GM19035 (cell line): Measurements from ENCODE around the gene TMEM239.
"Not testable (repeated sequence)": the region's sequence is repeated elsewhere in the genome, so short reads cannot be mapped to it uniquely, and the experiment has no call there.

Source experiments
- ATAC-seq: cut with Tn5 transposase; IDR thresholded peaks from one replicate; pipeline ENCODE4 v1.9.1; 2021; ENCODE audit not compliant: unreplicated experiment

The TMEM239 gene

DNA sequence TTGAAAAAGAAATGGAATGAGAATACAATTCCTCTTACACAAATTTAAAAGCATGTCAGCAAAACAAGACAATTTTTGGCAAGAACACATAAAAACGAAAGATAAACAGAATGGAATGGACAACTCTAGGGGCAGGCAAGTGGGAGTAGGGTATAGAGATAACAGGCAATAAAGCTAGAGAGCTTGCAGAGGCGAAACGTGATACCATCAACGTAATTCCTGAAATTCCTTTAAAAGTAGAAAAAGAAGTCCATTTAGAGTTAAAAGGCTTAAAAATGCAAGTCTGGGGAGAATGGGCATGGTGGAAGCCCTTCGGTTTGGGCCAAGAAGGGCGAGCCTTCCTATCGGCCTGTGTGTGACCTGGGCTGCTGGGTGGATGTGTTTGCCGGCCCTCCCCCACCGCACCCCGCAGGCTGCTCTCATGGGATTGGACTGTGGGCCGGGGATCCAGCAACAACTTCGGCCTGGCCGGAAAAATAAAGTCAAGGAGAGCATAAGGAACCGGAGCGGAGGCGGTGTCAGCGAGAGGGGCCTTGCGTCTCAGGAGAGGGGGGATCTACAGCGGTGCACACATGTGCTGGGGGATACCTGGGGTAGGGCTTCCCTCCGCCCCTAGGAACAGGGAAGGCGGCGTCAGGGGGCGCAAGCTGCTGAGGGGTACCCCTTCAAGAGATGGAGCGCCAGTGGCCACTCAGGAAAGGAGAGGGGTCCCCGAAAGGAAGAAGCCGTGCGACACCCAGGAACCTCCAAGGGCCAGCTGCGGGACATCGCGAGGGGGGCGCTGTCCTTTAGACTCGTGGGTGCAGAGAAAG, 4.1 kb downstream of the TMEM239 start:
- no peak for ATAC-seq

DNA sequence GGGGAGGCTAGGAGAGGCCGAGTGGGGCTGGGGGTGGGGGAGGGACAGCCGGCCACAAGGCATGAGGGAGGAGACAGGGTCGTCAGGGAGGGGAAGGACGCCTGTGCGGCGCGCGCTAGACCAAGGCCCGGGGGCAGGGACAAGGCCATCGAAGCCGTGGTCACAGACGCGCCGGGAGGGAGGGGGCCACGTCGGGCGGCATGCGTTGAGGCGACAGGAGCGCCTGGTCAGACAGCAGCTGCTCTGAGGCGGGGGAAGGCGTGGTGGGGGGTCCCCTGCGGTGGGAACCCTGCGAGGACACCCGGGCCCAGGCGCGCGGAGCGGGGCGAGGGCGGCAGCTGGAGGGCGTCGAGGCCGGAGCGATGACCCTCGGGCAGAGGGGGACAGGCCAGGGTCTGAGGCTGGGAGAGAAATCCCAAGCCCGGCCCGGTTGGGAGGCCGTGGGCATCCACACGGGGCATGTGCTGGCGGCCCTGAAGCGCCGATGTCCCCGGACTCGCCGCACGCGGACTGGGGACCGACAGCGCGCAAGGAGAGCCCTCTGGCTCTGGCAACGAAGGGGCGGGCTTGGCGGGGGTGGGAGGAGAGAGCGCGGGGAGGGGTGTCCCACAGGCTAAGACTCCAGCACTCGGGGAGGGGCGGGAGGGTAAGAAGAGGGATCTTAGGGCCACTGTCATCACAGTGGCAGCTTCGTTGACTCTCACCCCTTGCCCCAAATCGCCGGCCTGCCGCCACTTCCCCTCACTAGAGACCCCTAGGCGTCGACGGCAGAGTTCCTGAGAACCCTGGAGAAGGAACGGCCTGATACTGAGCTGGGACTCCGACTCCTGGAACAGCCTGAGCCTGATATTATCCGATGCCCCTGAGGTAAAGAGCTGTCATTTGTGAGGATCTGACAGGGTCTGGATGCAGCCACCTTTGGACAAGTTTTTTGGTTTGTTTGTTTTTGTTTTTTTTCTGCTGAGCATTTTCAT, 5.0 kb downstream of the TMEM239 start:
- no peak for ATAC-seq

DNA sequence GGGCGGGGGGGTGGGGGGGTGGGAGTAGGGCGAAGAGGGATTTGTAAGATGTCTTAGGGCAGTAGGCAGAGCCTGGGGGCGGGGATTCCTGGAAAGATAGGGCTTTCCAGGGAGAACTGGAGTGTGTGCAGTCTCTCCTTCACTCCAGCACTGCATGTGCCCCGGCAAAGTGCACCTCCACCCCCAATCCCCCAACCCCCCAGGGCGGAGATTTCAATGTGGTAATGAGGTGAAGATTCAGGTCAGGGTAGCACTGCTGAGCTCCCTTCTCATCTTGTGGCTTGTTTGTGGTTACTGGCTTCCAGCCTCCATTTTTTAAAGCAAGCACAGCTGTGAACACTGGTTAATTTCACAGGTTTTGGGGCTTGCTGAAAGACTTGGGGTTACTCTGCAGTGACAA, 5.9 kb downstream of the TMEM239 start:
- no peak for ATAC-seq

DNA sequence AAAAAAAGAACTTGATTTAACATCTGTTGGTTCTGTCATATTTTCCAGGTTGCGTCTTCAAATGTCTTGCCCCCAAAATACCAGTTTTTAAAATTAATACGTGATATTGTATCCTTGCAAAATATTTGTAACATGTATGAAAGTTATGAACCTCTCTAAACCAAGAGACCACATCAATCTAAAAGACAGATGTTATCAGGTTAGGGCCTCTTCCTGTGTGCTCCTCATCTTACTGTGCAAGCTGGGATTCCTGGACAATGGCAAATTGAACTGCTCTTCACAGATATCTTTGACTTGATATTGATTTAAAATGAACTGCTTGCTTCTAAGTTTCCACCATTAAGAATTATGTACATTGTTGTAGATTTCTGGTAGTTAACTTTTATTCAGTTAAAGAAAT, 9.6 kb downstream of the TMEM239 start:
- no peak for ATAC-seq

DNA sequence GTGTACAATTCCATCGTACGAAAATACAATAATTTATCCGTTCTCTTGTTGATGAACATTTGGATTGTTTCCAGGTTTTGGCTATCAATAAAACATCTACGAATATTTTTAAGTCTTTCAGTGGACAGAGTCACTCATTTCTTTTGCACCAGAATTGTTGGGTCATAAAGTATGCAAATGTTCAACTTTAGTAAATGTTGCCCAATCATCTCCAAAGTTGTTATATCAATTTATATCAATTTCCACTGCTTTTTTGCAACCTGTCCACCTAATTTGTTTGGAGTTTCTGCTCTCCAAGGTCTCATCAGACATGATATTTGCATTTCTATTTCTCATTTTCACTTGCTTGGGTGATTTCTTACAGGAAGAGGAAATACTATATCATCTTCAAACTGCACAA, 10.5 kb downstream of the TMEM239 start:
- no peak for ATAC-seq

- ATAC-seq: no peak
These were observed 13.2 kb downstream of the TMEM239 start for GRCh38 chr20:2829376-2829775.

DNA sequence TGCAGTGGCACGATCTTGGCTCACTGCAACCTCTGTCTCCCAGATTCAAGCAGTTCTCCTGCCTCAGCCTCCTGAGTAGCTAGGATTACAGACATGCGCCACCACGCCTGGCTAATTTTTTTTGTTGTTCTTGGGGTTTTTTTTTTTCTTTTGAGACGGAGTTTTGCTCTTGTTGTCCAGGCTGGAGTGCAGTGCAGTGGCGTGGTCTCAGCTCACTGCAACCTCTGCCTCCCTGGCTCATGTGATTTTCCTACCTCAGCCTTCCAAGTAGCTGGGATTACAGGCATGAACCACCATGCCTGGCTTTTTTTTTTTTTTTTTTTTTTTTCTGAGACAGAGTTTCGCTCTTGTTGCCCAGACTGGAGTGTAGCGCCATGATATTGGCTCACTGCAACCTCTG, 15.0 kb downstream of the TMEM239 start:
- ATAC-seq: not testable (repeated sequence)

GRCh38 chr20:2833761-2834160, 17.6 kb downstream of the TMEM239 start:
- no peak for ATAC-seq

- ATAC-seq: no peak
These were observed 18.4 kb downstream of the TMEM239 start for GRCh38 chr20:2834401-2835110.

- no peak for ATAC-seq
These were observed 19.2 kb downstream of the TMEM239 start for GRCh38 chr20:2835331-2835796.

GRCh38 chr20:2836035-2836434, 19.9 kb downstream of the TMEM239 start:
- ATAC-seq: no peak

DNA sequence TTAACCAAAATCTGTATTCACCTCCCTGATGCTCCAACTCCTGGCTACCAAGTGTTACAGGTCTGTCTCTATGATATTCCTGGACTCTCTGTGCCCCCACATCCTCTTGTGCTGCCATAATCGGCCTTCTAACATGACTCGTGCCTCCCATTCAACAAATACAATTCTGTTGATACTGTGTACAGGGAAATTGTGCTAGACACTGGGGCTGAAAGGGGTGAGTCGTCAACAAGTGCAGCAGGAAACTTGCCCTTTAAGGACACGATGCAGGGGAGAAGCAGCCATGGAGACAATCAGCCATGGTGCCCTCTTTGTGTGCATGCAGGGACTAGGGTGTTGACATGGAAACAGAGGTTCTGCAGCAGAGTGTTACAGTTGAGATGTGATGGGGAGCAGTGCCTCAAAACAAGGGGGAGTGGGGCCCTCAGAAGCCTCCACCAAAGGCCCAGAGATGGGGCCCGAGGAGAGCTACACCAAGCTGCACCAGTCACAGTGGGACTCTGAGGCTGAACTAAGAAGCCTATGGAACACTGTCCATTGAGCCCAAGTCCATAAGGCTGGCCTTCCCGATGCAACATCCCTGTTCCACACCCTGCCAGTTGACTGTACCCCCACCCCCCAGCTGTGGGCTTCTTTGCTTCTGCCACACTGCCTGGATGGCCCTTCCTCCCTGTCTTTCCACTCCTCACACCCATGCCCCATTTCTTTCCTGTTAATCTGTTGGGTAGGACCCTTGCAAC, 21.2 kb downstream of the TMEM239 start:
- no peak for ATAC-seq

DNA sequence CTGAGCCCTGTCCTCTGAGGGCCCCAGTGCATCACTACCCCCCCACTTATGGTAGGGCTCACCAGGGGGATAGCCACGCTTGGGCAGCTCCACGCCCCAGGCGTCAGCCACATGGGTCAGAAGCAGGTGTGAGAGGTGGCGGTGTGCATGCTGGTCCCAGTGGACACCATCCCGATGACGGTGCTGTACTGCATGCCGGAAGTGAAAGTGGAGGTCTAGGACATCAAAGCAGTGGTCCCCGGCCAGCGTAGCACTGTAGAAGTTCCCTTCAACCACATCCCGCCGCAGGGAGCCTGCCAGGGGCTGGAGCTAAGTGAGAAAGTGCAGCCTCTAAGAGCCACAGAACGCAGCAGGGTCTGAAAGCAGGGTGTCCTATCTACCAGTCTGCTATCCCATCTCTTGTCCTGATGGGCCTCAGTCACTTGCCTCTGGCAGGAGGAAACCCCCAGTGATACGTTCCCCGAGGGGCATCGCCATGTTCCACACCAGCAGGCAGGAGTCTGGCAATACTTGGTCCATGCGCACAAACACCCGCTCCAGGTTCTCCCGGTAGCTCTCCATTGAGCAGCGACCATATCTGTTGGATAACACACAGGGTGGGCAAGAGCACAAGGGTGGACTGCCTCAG, 22.1 kb downstream of the TMEM239 start:
- no peak for ATAC-seq

DNA sequence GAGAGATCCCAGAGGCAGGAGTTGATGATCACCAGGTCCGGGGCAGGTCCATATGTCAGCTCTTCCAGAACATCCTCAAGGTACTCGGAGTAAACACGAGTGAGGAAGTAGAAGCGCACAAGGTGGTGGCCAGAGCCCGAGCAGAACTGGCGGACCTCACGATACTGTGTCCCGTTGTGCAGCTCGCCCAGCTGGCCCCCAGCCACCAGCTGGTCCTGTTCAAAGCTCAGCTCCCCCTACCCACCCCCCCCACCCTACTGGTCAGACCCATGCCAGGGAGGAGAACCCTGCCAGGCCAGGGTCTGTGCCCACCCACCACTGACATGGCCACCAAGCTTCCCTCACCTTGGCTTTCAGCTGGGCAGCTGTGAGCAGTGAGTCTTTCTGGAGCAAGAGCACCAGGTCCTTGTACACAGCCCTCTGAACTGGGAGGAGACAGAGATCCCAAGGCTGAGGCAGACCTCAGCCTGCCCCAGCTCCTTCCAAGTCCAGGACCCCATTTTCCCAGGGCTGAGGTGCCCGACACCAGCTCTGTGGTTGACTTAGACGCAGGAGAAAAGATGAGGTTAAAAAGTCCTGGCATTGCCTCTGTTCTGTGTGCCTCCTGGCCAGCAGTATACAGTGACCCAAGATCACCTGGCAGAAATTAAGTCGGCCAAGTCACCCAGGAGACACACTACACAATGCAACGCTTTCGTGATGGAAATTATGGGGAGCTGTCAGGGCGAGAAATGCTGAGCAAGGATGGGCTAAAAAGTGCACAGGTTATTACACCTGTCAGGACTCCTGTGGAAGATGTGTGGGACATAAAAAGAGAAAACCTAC, 22.9 kb downstream of the TMEM239 start:
- no peak for ATAC-seq

DNA sequence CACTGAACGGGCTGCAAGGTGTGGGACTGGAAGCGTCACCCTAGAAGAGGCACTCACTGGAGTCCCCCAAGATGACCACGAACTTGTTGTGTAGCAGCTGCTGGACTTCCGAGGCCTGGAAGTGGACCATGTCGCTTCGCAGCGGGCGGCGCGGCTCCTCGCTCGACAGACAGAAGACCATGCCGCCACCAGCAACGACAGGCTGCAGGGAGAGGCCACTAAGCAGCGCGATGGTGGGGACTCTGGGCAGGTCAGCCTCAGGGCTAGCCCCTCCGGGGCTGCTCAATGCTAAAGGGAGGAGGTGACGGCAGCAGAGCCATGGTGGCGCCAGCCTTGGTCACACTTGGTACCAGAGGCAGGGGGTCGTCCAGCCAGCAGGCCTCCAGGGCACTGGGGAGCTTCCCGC, 23.6 kb downstream of the TMEM239 start:
- ATAC-seq: no peak

DNA sequence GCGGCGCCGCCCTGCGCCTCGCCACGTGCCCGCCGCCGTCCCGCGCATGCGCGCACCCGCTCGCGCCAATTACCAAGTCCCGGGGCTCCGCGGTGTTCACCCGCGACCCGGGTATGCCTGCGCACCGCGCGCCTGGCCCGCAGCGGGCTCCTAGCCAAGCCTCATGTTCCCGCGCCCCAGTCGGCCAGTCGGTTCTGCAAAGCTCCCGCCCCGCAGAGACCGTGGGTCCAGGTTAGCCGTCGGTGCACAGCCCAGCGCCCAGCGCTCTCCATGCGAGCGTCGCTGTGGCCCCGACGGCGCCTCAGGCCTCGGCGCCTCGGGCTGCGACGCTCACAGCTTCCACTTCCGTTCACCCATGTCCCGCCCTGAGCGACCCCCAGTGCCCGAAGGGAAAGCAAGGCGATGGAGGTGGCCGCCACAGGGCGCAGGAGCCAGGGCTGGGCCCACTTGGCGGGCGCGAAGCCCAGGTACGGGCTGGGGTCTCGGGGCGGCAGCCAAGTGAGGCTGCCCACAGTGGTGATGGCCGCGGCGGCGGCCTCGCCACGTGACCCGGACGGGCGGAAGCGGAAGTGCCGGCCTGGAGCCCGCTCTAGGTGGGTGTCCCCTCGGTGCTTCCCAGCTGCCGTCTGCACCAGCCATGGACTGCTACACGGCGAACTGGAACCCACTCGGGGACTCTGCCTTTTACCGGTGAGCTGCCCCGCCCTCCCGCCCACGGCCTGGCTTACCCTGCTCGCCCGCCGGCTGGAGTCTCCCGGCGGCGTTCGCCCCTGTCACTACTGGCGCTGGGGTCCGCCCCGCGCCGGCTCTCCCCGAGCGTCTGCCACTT, 24.2 kb downstream of the TMEM239 start, which contains the start of the genes PCED1A and VPS16:
TSS of gene PCED1A (minus strand) at position 518 of the 829 bp plus-strand sequence. CDS start 743 bp downstream, outside the sequence.
TSS of gene VPS16 (plus strand) at position 608 of the 829 bp plus-strand sequence. CDS start at position 638, 30 bp downstream.
- ATAC-seq: peak; percentile 93

- ATAC-seq: peak; percentile 43
These were observed 24.9 kb downstream of the TMEM239 start for GRCh38 chr20:2840967-2841531.

GRCh38 chr20:2845607-2846006, 29.4 kb downstream of the TMEM239 start:
- ATAC-seq: no peak
